ENCODE data around the gene LOXHD1. TPM values are rescaled to one million over a fixed set of nuclear protein-coding genes. Genes with fewer than 3 reads are reported as not detected.

LOXHD1 gene
- total RNA-seq, 1 donor from 2014 or later: 2.8 TPM

GRCh38 chr18:46445522-46446313, 211.3 kb downstream of the LOXHD1 start:
- DNase-seq: no peak

- no peak for DNase-seq
Measured at GRCh38 chr18:46439037-46439436, 218.0 kb downstream of the LOXHD1 start.

- DNase-seq: no peak
Measured at GRCh38 chr18:46437061-46437460, 220.0 kb downstream of the LOXHD1 start.

- DNase-seq: no peak
Measured at GRCh38 chr18:46436621-46437020, 220.4 kb downstream of the LOXHD1 start.

- DNase-seq: no peak
Measured at GRCh38 chr18:46435031-46435430, 222.0 kb downstream of the LOXHD1 start.

GRCh38 chr18:46434629-46435028, 222.4 kb downstream of the LOXHD1 start:
- DNase-seq: no peak

- no peak for DNase-seq
Measured at GRCh38 chr18:46433121-46433826, 223.7 kb downstream of the LOXHD1 start.

- no peak for DNase-seq
Measured at GRCh38 chr18:46431522-46432171, 225.4 kb downstream of the LOXHD1 start.

GRCh38 chr18:46429649-46430224, 227.3 kb downstream of the LOXHD1 start:
- no peak for DNase-seq

- no peak for DNase-seq
Measured at GRCh38 chr18:46429130-46429529, 227.9 kb downstream of the LOXHD1 start.

GRCh38 chr18:46428368-46428767, 228.7 kb downstream of the LOXHD1 start:
- no peak for DNase-seq

- no peak for DNase-seq
Measured at GRCh38 chr18:46427216-46427995, 229.6 kb downstream of the LOXHD1 start.

Other genes starting within 250 kb of the LOXHD1 start
- gene ST8SIA5, start 99.8 kb upstream of the LOXHD1 start, total RNA-seq: 0.59 TPM